ENCODE measurements around the gene NPFF.
"Not testable (repeated sequence)": the region's sequence is repeated elsewhere in the genome, so short reads cannot be mapped to it uniquely, and the experiment has no call there.

The NPFF gene, protein sequence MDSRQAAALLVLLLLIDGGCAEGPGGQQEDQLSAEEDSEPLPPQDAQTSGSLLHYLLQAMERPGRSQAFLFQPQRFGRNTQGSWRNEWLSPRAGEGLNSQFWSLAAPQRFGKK

DNA sequence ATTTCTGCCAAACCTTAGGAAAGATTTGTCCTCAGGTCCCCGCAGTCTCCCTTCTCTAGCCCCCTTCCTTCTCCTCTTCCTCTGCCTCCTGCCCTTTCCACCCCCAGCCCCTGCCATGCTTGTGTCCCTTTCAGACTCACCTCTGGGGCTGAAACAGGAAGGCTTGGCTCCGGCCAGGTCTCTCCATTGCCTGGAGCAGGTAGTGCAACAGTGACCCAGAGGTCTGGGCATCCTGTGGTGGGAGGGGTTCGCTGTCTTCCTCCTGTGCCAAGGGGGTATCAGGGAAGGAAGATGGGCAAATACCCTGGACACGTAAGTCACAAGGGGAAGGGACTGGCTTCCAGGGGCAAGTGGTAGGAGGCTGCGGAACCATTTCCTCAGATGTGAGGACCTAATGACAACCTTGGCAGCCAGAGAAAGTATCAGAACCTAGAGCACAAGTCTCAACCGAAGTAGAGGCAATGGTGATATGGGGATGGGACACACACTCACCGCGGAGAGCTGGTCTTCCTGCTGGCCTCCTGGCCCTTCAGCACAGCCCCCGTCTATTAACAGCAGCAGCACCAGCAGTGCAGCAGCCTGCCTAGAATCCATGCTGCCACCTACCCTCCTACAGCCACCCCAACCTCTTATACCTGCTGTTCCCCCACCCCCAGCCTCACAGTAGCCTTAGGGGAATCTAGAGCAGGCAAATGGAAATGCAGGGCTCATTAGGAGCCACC lies at the start of gene NPFF:
Gene NPFF, minus strand, starts transcription at position 604 of the 722 bp plus-strand sequence. Its CDS starts 10 bp downstream, at position 594.
- DNase-seq = no peak

DNA sequence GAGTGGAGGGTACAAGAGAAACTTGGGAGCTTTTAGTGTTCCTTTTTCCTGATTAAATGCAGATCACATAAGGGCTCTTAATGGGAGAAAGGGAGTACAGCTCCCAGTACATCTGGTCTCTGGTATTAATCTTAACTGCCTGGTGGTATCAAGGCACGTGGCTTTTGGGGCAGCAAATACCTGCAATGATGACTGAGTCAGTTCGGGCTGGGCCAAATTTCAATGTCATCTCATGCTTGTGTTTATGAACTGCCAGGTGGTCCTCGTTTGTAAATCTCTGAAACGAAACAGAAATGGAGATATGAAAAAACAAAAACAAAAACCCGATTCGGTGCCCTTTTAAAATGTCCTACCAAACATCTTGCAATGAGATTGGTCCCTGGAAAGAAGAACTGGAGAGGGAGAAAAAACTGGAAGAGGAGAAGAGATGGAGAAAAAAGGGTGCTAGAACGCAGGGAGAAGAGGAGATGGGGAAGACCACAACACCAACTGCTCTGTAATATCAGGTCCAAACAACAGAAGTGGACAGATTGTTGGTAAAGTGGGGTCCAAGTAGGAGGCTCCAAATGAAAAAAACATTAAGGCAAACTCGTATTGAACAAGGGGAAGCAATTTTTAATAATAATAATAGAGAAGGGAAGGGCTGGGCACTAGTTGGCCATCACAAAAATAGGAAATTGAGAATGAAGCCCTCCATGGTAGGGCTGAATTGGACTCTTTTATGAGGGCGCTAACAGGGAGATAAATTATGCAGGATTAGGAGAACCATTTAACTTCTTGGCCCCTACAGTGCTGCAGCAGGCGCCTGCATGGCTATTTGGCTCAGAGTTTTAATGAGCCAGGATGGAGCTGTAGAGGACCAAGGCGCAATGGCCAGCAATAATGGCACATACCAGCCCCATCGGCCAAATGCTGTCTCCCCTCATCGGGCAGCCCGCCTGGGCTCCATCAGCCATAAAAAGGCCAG lies 45.4 kb upstream of the NPFF start:
- no peak for DNase-seq

DNA sequence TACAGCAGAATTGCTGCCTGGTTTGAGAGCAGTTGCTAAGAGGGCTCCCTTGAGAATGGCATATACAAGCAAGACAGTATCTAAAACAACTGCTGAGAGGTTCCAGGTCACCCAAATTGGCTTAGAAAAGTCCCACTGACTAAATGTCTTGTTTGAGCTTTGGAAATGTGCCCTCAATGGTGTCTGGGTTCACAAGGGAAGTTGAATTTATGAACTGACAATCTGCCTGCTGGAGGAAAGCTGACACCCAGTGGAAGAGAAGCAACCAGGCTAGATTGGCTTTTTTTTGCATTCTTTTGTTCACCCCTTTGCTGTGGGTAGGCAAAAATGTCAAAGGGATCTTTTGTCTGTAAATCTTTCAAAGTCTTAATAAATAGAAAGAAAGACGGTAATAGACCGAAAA lies 44.6 kb upstream of the NPFF start:
- no peak for DNase-seq

DNA sequence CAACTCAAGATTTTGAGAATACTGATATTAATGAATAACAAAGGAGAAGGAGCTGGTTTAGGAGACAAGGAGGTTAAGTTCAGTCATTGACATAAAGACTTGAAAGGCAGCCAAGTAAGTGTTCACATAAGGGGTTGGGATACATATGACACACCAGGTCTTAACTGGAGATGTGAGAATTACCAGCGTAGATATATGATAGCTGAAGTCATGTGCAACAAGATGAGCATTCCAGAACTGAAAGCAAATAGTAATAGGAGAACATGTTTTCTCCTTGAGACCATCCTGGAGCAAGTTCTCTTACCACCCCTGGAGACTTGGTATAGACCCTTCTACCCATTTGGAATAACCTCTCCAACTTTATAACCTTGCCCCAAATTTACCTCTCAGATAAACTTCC lies 43.3 kb upstream of the NPFF start:
- DNase-seq = no peak

DNA sequence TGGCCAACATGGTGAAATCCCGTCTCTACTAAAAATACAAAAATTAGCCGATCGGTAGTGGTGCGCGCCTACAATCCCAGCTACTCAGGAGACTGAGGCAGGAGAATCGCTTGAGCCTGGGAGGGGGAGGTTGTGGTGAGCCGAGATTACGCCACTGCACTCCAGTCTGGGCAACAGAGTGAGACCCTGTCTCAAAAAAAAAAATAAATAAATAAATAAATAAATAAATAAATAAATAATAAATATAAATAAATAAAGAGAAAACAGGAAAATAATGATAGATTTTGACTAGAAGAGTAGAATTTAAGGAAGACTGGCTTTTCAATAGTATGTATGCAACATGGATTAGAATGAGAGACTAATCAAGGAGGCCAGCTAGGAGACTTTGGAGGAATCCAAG lies 42.8 kb upstream of the NPFF start:
- DNase-seq = not testable (repeated sequence)

DNA sequence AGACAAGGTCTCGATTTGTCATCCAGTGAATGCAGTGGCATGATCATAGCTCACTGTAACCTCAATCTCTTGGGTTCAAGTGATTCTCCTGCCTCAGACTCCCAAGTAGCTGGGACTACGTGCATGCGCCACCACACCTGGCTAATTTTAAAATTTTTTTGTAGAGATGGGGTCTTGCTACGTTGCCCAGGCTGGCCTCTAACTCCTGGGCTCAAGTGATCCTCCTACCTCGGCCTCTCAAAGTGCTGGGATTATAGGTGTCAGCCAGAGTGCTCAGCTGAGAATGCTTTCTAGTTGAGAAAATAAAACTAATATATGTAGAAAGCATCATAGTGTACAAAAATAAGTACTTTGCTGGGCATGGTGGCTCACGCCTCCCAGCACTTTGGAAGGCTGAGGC lies 41.1 kb upstream of the NPFF start:
- DNase-seq = not testable (repeated sequence)

DNA sequence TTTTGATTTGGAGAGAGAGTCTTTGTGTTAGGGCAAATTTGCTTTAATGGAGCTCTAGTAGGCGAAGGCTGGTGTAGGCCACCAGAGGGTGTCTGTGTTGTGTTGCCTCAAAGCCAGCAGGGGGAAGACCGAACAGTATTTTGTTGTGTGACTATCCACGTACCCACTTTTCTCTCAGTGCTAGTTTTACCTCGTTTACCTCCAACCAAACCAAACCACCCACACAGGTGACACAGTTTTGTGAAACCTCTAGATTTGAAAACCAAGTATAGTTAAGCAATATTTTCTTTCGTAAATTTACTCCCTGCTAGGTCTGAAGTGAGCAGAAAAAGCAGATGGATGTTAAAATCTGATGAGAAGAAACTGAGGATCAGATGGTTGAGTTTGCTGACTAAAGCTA lies 36.3 kb upstream of the NPFF start:
- peak; percentile 72 for DNase-seq

DNA sequence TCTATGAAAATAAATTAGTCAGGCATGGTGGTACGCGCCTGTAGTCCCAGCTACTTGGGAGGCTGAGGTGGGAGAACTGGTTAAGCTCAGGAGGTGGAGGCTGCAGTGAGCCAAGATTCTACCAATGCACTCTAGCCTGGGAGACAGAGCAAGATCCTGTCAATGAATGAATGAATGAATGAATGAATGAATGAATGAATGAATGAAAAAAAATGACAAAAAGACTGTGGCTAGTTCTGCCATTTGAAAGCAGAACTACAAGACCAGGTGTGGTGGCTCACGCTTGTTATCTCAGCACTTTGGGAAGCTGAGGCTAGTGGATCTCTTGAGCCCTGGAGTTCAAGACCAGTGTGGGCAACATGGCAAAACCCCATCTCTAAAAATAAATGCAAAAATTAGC lies 32.2 kb upstream of the NPFF start:
- DNase-seq = no peak

DNA sequence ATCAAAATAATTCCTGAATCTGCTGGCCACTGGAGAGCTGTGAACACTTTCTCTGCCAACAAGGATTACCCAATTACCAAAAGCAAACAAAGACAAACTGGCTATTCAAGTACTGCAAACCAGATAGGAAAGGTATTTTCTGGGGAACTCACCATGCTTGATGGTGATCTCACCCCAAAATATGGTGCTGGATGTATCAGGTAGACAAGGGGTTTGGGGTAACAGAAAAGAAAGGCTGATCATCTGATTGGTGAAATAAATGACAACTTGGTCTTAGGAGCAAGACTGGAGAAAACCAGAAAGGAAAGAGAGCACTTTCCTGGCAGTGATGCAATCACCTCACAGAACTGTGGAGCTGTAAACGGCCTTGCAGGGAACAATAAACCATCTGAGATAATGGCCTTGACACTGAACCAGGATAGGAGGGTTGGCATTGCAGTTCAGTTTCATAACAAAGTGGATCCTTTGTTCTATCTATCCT lies 31.0 kb upstream of the NPFF start:
- no peak for DNase-seq

DNA sequence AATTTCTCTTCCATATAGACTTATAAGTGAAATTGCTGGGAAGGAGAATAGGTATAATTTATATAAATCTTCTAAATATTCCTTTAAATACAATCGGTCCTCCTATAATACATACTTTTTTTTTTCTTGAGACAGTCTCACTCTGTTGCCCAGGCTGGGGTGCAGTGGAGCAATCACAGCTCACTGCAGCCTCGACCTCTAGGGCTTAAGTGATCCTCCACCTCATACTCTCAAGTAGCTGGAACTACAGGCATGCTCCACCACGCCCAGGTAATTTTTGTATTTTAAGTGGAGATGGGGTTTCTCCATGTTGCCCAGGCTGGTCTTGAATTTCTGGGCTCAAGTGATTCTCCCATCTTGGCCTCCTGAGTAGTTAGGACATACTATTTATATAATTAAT lies 29.7 kb upstream of the NPFF start:
- no peak for DNase-seq

DNA sequence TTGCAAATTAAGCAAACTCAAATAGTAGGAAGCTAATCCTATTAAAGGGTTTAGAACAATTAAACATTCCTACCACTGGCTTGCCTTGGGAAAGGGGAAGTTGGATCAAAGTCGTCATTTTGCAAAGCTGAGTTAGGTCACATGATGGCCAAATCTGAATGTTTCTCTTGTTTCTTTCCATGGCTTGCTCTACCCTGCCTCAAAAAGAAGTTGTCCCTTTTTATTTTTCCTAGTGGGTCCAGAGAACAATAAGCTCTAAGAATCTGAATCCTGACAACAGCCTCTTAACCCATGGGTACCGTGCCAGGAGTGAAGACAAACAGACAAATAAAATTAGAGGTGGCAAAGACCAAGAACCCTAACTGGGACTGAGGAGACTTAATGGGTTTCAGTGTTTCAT lies 26.2 kb upstream of the NPFF start:
- DNase-seq = no peak

DNA sequence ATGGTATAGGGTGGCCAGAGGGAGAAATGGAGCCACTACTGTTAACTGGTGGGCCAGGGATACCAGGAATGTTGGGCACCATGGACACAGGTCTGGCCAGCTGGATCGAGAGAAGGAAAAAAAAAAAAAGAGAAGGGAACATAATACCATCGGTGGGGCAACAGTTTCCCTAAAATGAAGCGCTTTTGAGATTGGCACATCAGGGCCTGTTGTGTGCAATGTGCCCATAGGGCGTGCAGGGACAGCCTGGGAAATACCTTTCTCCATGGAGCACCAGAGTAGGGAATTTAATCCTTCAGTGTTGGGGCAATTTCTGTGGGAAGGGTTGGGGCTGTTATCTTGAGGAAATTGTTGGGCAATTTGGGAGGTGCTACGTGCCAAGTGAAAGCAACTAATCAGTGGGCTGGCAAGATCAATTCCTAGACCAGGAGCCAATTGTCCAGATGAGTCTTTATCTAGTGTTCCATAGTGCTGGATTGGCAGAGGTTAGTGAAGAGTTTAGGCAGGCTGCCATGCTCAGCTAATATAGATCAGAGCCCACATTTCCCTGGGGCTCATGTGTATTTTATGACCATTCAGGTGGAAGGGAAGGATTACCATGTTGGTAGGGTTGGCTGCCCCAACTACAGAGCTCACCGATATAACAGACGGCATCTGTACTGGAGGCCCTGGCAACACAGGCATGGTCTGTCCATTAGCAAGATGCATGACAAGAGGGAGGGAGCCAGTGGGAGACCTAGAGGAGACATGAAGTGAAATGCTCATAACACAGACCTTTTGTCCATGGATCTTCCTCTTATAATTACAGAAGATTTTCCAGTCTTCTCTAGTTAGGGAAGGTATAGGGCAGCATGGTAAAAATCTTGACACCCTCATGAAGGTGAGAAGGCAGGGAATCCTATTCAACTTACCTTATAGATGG lies 25.5 kb upstream of the NPFF start:
- no peak for DNase-seq

DNA sequence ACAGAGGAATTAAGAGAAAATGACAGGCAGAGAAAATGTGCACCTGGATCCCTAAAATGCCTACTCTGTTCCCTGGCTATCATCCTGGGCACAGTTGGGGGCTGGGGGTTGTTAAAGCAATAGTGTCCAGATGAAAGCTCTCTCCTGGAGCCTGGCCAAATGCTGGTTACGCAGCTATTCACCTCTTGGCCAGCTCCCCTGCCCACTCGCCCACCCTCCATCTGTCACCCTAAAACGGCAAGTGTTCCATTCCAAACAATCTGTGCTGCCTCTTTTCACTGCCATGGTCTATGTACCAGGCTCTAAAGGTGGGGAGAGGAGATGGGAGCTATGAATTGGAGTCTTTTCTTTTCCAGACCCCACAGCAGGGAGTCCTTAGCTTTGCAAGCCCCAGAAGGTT lies 24.7 kb upstream of the NPFF start:
- DNase-seq = no peak

DNA sequence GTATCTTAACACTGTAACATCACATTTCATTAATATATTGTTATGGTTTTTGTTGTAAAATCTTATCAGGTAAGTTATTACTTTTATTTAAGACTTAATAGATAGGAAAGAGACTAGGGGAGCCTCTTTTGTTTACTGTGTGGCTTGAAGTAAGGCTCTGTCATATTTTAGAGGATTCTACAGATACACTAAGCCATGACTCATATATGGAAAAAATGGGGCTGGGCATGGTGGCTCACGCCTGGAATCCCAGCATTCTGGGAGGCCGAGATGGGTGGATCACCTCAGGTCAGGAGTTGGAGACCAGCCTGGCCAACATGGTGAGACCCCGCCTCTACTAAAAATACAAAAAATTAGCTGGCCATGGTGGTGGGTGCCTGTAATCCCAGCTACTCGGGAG lies 23.6 kb upstream of the NPFF start:
- no peak for DNase-seq

DNA sequence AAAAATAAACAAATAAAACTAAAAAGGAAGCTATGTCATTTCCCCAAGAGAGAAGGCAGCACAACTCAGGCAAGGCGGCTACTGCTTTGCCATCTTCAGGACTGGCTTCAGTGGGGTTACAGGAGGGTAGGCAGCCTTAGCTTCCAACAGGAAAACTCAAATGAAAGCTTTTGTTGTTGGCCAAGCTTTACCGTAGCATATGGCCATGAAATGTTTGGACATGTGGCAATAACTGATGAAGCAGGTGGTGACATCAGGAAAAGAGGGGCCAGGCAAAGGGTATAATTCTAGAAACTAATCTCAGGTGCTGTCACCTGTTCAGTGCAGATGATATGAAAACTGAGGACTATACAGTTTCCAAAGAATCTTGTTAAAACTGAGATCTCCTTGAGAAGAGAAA lies 22.8 kb upstream of the NPFF start:
- DNase-seq = no peak

DNA sequence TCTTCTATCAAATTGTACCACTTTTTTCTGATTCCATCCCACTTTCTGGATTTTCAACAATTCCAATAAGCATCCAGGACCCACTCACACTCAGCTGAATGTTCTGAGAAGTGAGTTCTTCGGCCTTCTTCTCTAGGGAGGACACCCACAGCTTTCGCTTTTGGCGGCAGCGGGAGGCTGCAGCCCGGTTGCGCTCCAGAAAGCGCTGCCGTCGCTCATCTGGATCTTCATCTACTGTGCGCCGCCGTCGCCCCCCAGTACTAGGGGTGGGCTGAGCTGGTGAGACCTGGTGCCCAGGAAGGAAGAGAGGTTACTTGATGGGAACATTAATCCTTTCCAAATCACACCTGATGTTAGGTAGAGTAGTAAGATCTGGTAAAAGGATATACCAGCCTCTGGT lies 17.2 kb upstream of the NPFF start:
- DNase-seq = no peak

DNA sequence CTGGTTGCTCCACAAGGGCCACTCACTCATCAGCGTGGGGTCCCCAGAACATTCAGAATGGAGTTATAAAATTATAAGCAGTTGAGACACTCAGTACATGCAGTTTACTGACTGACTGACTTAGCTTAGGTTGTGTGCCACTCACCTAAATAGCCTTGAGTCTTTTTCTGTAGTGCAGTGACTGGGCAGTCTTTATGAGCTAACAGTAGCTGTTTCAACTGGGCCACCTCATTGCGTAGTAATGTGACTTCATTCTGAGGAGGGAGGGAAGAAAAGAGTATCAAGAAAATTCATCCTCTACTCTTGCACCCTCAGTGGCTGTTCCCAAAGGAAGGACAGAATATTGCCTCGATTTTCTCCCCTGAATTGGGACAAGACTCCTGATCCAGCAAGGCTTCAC lies 15.8 kb upstream of the NPFF start:
- DNase-seq = no peak

DNA sequence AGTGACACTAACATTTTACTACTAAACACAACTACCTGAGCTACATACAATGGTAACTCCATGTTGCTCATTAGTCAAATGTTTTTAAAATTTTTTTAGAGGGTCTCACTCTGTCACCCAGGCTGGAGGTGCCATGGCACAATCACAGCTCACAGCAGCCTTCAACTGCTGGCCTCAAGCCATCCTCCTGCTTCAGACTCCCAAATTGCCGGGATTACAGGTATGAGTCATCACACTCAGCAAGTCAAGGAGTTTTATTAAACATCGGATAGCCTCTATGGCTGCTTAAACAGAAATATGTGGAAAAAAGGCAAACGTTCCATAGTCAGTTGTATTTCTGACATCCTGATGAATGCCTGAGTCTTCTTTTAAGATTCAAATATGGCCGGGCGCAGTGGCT lies 11.1 kb upstream of the NPFF start:
- no peak for DNase-seq

DNA sequence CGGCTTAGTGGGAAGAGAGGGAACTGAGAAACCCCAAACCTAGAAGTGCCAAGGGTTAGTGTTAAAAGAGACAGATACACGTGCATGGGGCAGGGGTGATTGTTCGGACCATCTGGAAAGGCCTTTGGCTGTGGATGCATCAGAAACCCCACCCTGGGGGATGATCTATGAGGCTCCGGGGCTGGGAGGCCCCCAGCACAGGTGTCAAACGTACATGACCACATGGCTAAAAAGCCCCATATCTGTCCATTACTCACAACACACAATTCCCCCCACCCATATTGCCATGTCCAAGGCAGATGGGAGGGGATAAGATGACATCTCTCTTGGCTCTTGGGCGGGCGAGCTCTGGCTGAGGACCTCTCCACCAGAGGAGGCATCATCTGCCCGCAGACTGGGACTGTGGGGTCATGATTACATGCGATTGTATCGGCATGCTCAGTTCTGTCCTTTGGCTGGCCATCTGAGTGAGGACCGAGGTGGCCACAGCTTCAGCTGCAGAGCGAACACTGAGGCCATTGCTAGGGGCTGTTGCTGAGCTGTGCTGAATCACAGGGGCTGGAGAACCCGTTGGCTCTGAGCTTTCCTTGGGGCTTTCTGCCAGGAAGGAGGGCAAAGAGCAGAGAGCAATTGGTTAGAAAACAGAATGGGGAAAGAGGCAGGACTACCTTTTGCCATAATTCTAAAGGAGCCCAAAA lies 9.6 kb upstream of the NPFF start:
- DNase-seq = no peak

DNA sequence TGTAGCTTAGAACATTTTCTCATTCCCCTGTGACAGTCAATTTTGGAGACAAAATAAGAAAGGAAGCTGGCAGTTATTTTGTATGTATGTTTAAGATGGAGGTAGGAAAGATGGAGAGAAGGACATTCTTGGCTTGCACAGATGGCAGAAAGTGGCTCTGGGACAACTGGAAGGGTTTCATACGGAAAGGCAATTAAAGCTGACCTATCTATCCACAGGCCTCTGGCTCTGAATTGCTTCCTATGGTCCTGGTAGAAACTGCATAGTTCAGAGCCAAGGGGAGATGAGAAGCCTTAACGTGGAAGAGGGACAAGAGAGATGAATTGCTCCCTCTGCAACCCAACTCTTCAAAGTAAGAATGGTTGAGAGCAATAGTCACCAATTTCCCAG lies 8.0 kb upstream of the NPFF start:
- no peak for DNase-seq

DNA sequence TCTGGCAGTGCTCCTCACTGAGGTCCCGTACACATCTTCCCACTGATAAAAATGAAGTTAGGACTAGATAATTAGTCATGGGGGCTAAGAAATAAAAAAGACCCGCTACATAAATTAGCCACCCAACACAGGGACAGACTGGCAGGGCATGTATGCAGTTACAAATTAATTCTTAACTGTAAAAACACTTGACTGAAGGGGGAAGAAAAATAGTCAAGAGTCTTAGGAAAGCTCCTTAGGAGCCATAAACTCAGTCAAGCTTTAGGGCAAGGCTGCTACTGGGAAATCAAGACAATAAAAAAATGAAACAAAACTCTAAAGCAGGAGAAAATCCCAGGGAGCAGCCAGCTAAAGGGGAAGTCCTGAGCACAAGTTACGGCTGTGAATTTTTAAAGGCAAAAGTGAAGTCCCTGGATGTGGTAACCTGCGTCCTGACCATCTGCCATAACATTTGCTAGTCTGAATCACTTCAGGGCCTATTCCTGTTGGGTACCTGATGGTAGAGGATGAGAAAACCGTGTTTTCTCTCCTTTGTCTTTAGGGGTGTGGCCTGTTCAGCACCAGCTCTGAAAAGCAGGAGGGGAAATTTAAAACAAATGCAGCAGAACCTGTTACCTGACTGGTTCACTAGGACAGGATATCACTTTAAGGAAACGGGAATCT lies 7.5 kb upstream of the NPFF start:
- no peak for DNase-seq
